NCI-H1436 (cell line): ENCODE measurements around the gene FAAH2.
"Not testable (repeated sequence)": the region's sequence is repeated elsewhere in the genome, so short reads cannot be mapped to it uniquely, and the experiment has no call there.

Experiments used
- DNase-seq: peaks from one replicate; lab custom pipeline; 2025; lab: John Stamatoyannopoulos, UW

The FAAH2 gene

GRCh38 chrX:57286507-57287251 is at the start of gene FAAH2:
TSS of gene FAAH2 (plus strand) at chrX:57286706. CDS start at chrX:57286826, 120 bp downstream.
- peak; percentile 82 for DNase-seq

DNA sequence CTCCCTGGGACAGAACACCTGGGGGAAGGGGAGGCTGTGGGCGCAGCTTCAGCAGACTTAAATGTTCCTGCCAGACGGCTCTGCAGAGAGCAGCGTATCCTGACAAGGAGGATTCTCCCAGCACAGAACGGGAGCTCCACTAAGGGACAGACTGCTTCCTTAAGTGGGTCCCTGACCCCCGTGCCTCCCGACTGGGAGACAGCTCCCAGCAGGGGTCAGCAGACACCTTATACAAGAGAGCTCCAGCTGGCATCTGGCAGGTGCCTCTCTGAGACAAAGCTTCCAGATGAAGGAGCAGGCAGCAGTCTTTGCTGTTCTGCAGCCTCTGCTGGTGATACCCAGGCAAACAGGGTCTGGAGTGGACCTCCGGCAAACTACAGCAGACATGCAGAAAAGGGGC is 44.5 kb upstream of the FAAH2 start:
- DNase-seq: no peak

- DNase-seq: no peak
Measured at GRCh38 chrX:57251965-57252364, 34.5 kb upstream of the FAAH2 start.

- no peak for DNase-seq
Measured at GRCh38 chrX:57265126-57265525, 21.4 kb upstream of the FAAH2 start.

- no peak for DNase-seq
Measured at GRCh38 chrX:57266275-57266674, 20.2 kb upstream of the FAAH2 start.

DNA sequence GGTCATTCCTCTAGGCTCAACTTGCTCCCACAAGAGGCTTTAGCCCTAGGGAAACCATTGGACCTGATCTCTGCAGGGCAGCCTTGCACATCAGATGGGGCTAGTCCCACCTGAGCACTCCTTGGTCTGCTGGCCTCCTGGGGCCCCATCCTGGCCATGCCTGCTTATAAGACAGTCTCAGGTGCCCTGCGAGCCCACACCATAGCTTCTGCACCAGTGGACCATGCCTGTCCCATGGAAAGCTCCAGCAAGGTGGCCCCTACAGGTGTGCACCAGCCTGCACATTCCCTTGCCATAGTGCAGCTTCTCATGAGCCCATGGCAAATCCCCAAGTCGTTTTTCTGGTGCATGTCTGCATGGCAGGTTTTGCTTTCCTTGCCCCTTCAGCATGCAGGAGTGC is 19.6 kb upstream of the FAAH2 start:
- no peak for DNase-seq

DNA sequence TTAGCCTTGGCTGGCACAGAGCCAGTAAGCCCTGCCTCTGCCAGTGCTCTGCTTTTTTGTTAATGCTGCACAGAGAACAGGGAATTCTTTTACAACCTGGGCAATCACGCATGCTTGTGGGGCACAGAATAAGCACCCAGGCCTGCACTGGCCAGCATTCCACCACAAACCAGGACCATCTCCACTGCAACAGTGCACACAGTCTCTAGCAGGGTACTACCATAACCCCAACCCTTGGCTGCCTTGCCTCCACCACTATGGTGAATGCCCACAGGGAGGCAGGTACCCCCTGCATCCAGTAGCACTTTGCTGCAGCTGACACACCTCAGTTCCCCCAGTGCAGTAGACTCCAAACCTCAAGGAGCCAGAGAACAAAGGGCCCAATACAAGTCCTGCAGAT is 19.2 kb upstream of the FAAH2 start:
- no peak for DNase-seq

- no peak for DNase-seq
Measured at GRCh38 chrX:57270980-57271379, 15.5 kb upstream of the FAAH2 start.

- no peak for DNase-seq
Measured at GRCh38 chrX:57282568-57282967, 3.9 kb upstream of the FAAH2 start.

DNA sequence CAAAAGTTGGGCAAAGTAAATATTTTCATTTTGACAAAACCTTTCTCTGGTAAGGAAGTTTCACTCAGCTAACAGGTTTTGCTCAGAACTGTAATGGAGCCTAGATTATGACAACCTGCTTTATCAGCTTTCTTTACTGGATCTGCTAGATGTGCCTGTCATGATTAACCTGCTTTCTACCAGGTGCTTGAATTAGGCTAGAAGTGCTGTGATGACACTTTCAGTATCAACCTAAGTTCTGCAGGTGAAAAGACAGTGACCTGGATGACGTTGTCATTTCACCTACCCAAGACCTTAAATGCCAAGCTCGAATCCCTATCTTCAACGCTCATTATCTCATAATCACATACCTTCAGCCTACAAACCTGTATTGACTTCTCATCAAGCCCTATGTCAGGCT is 1.5 kb upstream of the FAAH2 start:
- no peak for DNase-seq

DNA sequence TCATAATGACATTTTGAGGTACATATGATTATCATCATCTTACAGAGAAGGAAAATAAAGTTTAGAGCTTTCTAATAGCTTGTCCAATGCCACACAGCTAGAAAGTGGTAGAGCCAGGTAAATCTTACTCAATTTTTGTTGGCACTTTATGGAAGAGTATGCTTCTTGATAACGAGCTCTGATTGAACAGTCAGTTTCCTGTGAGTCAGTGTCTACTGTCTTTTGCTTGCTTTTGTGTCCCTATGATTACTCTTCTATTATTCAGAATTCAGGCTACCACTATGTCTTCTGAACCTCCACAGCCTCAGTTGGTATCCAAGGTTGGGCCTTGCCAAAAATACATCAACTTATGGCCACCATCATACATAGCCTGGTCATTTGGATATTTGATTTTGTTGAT is 2.6 kb downstream of the FAAH2 start:
- no peak for DNase-seq

DNA sequence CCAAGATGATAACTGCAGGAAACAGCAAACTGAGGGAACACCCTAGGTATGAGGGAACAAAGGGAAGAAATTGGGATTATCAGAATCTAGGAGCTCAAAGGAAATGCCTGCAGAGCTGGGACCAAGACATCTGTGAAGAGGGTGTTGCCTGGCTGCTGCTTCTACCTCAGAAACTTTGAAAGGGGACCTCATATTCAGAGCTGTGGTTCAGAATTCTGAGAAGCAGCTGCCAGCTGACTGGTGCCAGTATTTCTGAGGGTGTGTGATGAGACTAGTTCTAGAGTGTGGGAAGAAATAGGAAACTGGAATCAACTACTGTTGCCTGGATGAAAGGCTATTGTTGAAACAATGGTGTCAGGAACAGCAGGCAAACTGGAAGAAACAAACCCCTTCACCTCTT is 8.5 kb downstream of the FAAH2 start:
- DNase-seq: no peak

GRCh38 chrX:57295679-57296078 is 9.2 kb downstream of the FAAH2 start:
- not testable (repeated sequence) for DNase-seq

DNA sequence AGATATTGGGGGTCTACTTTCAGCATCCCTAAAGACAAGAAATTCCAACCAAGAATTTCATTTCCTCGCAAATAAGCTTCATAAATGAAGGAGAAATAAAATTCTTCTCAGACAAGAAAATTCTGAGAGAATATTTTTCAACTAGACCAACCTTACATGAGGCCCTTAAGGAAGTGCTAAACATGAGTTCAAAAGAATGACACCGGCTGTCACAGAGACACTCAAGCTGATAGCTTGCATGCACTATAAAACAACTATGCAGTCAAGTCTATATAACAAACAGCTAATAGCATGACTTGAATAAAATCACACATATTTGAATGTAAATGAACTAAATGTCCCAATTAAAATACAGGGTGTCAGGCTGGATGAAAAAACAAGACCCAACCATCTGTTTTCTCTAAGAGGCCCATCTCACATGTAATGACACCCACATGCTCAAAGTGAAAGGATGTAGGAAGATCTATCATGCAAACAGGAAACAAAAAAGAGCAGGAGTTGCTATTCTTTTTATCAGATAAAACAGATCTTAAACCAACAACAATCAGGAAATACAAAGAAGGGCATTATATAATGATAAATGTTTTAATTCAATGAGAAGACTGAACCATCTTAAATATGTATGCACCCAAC is 27.2 kb downstream of the FAAH2 start:
- no peak for DNase-seq

DNA sequence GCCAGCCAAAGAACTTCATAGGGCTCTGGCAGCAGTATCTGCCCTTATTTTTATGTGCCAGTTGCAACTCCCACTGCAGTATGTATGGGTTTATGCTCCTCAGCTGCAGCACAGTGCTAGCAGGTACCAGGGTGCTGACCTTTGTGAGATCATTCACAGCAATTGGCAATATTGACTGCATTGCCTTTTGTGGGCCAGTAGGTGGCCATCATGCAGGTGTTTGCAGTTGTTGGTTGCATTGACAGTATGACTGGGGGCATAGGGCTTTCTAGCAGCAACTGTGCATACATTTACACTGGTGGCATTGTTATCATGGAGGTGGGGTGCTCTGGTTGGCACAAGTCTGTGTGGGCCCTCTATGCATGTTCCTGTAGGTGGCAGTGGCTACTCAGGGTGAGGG is 42.5 kb downstream of the FAAH2 start:
- no peak for DNase-seq

- peak; percentile 26 for DNase-seq
Measured at GRCh38 chrX:57335790-57336189, 49.3 kb downstream of the FAAH2 start.

GRCh38 chrX:57353472-57354132 is 67.1 kb downstream of the FAAH2 start:
- no peak for DNase-seq

- DNase-seq: no peak
Measured at GRCh38 chrX:57364145-57364544, 77.6 kb downstream of the FAAH2 start.

DNA sequence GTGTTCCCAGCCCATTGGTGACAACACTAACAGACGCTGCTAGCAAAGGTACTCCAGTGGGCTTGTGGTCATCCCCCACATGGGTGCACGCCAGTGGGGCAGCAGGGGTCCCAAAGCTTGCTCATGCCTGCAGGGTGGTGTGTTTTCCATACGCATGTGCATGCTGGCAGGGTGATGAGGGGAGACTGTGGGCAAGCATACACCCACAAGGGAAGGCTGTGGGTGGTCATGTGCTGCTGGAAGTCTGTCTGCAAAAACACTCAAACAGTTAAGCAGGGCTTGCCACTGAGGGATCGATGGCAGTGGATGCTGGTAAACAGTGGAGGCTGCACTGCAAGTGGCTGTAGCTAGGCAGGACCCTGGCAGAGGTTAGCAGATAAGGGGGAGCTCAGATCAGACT is 79.9 kb downstream of the FAAH2 start:
- DNase-seq: no peak

DNA sequence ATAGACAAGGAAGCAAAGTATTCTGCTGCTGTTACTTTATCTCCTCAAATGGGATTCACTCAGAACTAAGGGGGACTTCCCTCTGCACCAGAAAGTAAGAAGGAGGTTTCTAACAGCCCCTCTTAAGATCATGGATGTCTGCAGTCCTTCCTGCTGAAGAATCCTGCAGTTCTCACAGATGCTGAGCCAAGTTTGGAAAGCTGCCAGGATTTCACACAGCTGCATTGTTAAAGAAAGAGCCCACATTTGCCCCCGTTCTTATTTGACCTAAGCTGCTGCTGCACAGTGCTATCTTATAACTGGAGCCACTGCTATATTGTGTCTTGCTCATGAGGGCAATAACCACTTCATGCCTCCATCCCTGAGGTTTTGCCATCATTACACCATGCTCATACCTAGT is 81.1 kb downstream of the FAAH2 start:
- no peak for DNase-seq

- DNase-seq: no peak
Measured at GRCh38 chrX:57368158-57368557, 81.7 kb downstream of the FAAH2 start.

DNA sequence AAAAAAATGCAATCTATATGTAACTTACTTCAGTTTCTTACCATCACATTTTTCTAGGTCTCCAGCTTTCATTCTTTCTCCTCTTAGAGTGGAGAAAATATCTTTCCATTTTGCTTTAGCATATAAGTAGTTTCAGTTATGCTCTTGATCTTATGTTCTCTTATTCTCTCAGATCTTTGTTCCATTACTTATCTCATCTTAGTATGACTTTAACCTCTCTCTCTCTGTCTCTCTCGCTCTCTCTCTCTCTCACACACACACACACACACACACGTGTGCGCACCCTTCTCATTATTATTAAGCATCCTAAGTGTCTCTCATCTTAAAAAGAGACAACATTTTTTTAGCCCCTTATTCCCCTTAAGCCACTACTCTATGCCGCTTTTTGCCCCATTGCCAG is 92.8 kb downstream of the FAAH2 start:
- DNase-seq: no peak

- DNase-seq: no peak
Measured at GRCh38 chrX:57380026-57380796, 93.7 kb downstream of the FAAH2 start.
